Sigmoid colon (tissue), 4 donors: ENCODE measurements around the gene GPR15.

ENCODE experiments used
- EP300 ChIP-seq, 4 donors: sonication (generic); formaldehyde crosslinking; IDR thresholded peaks; one replicate each; pipeline ENCODE4 v1.6.1; 2017; ENCODE audit warnings: antibody characterized with exemption in 4 of 4
- POLR2A ChIP-seq, 2 donors: fragments of 450-650 bp; IDR thresholded peaks; one replicate each; pipeline ENCODE4 v1.6.1; 2016; ENCODE audit warnings: antibody characterized with exemption in 2 of 2, mild to moderate bottlenecking in 2 of 2, moderate library complexity in 2 of 2
- TF ChIP-seq, protein P1 (sequence below), 4 experiments: fragments of 450-650 bp in 3 of 4; fragments of 200-600 bp in 1 of 4; IDR thresholded peaks; one replicate each; pipeline ENCODE4 v1.5.1; 2016 to 2019; ENCODE audit warnings: antibody characterized with exemption in 4 of 4, mild to moderate bottlenecking in 3 of 4, moderate library complexity in 2 of 4

DNA sequence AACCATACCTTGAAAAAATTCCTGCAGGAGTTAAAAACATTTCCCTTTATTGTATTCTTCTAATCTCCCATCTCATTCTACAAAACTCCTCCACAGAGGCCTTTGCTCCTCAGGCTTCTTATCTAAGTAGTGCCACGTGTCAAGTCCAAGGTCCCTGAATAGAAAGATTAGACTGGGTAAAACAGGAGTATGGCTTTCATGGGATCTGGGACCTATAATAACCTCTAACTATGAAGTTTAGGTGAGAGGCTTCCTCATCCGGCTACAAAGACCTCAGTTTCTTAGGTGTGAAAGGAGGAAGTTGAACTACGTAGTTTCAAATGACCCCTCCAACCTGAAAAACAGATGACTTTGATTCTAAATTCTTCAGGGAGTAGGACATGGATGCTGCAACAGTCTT is 20.0 kb downstream of the GPR15 start:
- TF ChIP-seq, protein P1, sequence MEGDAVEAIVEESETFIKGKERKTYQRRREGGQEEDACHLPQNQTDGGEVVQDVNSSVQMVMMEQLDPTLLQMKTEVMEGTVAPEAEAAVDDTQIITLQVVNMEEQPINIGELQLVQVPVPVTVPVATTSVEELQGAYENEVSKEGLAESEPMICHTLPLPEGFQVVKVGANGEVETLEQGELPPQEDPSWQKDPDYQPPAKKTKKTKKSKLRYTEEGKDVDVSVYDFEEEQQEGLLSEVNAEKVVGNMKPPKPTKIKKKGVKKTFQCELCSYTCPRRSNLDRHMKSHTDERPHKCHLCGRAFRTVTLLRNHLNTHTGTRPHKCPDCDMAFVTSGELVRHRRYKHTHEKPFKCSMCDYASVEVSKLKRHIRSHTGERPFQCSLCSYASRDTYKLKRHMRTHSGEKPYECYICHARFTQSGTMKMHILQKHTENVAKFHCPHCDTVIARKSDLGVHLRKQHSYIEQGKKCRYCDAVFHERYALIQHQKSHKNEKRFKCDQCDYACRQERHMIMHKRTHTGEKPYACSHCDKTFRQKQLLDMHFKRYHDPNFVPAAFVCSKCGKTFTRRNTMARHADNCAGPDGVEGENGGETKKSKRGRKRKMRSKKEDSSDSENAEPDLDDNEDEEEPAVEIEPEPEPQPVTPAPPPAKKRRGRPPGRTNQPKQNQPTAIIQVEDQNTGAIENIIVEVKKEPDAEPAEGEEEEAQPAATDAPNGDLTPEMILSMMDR (IDR thresholded peaks at IDR 0.05): no peak
- TF ChIP-seq POLR2A (IDR thresholded peaks at IDR 0.05) (no peak), EP300 (IDR thresholded peaks at IDR 0.05) (no peak)
